ENCODE results near the gene GNAL. TPM values are rescaled to one million over a fixed set of nuclear protein-coding genes. Genes with fewer than 3 reads are reported as not detected.

GNAL gene
- total RNA-seq, 1 experiment from 2014 or later = 4.6 TPM

- ChIA-PET RAD21 (ENCODE audit: low non-redundant PET in 1 of 2, low total read pairs in 2 of 2, uncharacterized antibody in 2 of 2, unreplicated experiment in 2 of 2) (no interaction called here), CTCF (no interaction called here), POLR2A (no interaction called here)
- Histone ChIP-seq H2AFZ (ENCODE audit: low read depth, low read length, poor library complexity, severe bottlenecking) (no peak overlapping the region), H3K79me2 (ENCODE audit: insufficient read depth, low read length) (no peaks in the 10 kb centered on the region), H4K20me1 (ENCODE audit: insufficient read depth) (no peaks in the 10 kb centered on the region), H3K4me2 (ENCODE audit: low read length) (no peak overlapping the region), H3K4me1 (ENCODE audit: control insufficient read depth in 1 of 2, insufficient read depth in 2 of 2, low read length in 2 of 2) (no peaks in the 10 kb centered on the region), H3K9me2 (ENCODE audit: insufficient read depth) (no peaks in the 10 kb centered on the region), H3K9me3 (ENCODE audit: control insufficient read depth in 1 of 2, insufficient read depth in 1 of 2, low read depth in 1 of 2, low read length in 2 of 2) (no peaks in the 10 kb centered on the region), H3K27ac (ENCODE audit: low read depth, low read length) (no peak overlapping the region), H3K9ac (ENCODE audit: low read length) (no peak overlapping the region), H3K4me3 (replicated peaks in 1 of 2; ENCODE audit: low read depth in 1 of 2, low read length in 2 of 2) (no peak overlapping the region), H3K36me3 (ENCODE audit: control insufficient read depth in 1 of 2, insufficient read depth in 2 of 2, low read length in 2 of 2) (no peaks in the 10 kb centered on the region), H3K27me3 (ENCODE audit: insufficient read depth, low read length) (no peaks in the 10 kb centered on the region)
- no TSS peak for BruUV-seq (replicated peaks)
- DNase-seq (ENCODE audit: low read depth, low spot score) = no peak
- ATAC-seq = no peak
- no peak for TF ChIP-seq CEBPB (IDR thresholded peaks at IDR 0.05; ENCODE audit: low read depth)
- intact Hi-C loops (cut with micrococcal nuclease) = no loop called here
Observed at GRCh38 chr18:11819938-11820337, 130.9 kb downstream of the GNAL start.

GRCh38 chr18:11820697-11821096 is 131.6 kb downstream of the GNAL start:
- BruUV-seq (replicated peaks) = no TSS peak
- Histone ChIP-seq H3K9me3 (ENCODE audit: control insufficient read depth in 1 of 2, insufficient read depth in 1 of 2, low read depth in 1 of 2, low read length in 2 of 2) (no peaks in the 10 kb centered on the region), H3K4me3 (replicated peaks in 1 of 2; ENCODE audit: low read depth in 1 of 2, low read length in 2 of 2) (no peak overlapping the region), H3K27me3 (ENCODE audit: insufficient read depth, low read length) (no peaks in the 10 kb centered on the region), H3K9me2 (ENCODE audit: insufficient read depth) (no peaks in the 10 kb centered on the region), H3K27ac (ENCODE audit: low read depth, low read length) (no peak overlapping the region), H2AFZ (ENCODE audit: low read depth, low read length, poor library complexity, severe bottlenecking) (no peak overlapping the region), H3K4me1 (ENCODE audit: control insufficient read depth in 1 of 2, insufficient read depth in 2 of 2, low read length in 2 of 2) (no peaks in the 10 kb centered on the region), H3K9ac (ENCODE audit: low read length) (no peak overlapping the region), H3K4me2 (ENCODE audit: low read length) (no peak overlapping the region), H3K36me3 (ENCODE audit: control insufficient read depth in 1 of 2, insufficient read depth in 2 of 2, low read length in 2 of 2) (no peaks in the 10 kb centered on the region), H4K20me1 (ENCODE audit: insufficient read depth) (no peaks in the 10 kb centered on the region), H3K79me2 (ENCODE audit: insufficient read depth, low read length) (no peaks in the 10 kb centered on the region)
- POLR2A ChIA-PET = no interaction called here
- no peak for DNase-seq (ENCODE audit: low read depth, low spot score)
- intact Hi-C loops (cut with micrococcal nuclease) = no loop called here
- no peak for ATAC-seq
- RAD21 ChIA-PET (ENCODE audit: low non-redundant PET in 1 of 2, low total read pairs in 2 of 2, uncharacterized antibody in 2 of 2, unreplicated experiment in 2 of 2) = no interaction called here
- CTCF ChIA-PET = no interaction called here
- TF ChIP-seq SRF (IDR thresholded peaks at IDR 0.05; ENCODE audit: low read depth) (no peak), CBX3 (IDR thresholded peaks at IDR 0.05; ENCODE audit: low read depth) (no peak), EGR1 (IDR thresholded peaks at IDR 0.05; ENCODE audit: low read depth) (no peak), JUND (IDR thresholded peaks at IDR 0.05) (no peak), REST (IDR thresholded peaks at IDR 0.05; ENCODE audit: low read depth) (no peak), EZH2phosphoT487 (IDR thresholded peaks at IDR 0.05; ENCODE audit: borderline replicate concordance) (no peak), FOSL1 (IDR thresholded peaks at IDR 0.05; ENCODE audit: low read depth) (no peak), ZBTB33 (IDR thresholded peaks at IDR 0.05; ENCODE audit: extremely low read depth, insufficient replicate concordance, low read length) (no peak), CEBPB (IDR thresholded peaks at IDR 0.05; ENCODE audit: low read depth) (no peak), TCF7L2 (IDR thresholded peaks at IDR 0.05; ENCODE audit: borderline replicate concordance, extremely low read depth, insufficient read depth, insufficient read length) (no peak), POLR2A (IDR thresholded peaks at IDR 0.05; ENCODE audit: borderline replicate concordance, extremely low read depth, insufficient read depth, insufficient read length) (no peak), YY1 (IDR thresholded peaks at IDR 0.05; ENCODE audit: extremely low read depth, insufficient replicate concordance, low read depth, low read length) (no peak), ELF1 (IDR thresholded peaks at IDR 0.05; ENCODE audit: borderline replicate concordance, low read depth) (no peak), ZFX (IDR thresholded peaks at IDR 0.05) (no peak), CTCF (IDR thresholded peaks at IDR 0.05 in 2 of 3, conservative IDR thresholded peaks at IDR 0.05 in 1 of 3; ENCODE audit: borderline replicate concordance in 1 of 3, insufficient read depth in 1 of 3, low read depth in 2 of 3, low read length in 2 of 3) (no peak)

Measured in HCT116 (cell line).